K562 (cell line): Measurements from ENCODE around the gene RPTOR. TPM values are rescaled to one million over a fixed set of nuclear protein-coding genes. Genes with fewer than 3 reads are reported as not detected.

Experiments
- ATAC-seq: fragments of 200-7000 bp; cut with Tn5 transposase; 3 replicates; pipeline ENCODE4 v1.9.1; 2020; ENCODE audit warnings: moderate library complexity
- BruUV-seq: library from RNA; stranded (reverse); fragments of 400-500 nt; replicated peaks from 2 replicates; lab custom pipeline; 2021; lab: Mats Ljungman, UMichigan
- CTCF ChIA-PET: fragments of 300-600 bp; formaldehyde crosslinking; extraction: SDS; loops from one replicate; lab custom pipeline; 2021; ENCODE audit warnings: low intra/inter-chr PET ratio; lab: Yijun Ruan, JAX
- POLR2A ChIA-PET: fragments of 300-600, 350-650 bp; sonication (Branson Sonifier 250); formaldehyde crosslinking; extraction: SDS; loops from one replicate; lab custom pipeline; 2021; ENCODE audit warnings: antibody characterized with exemption, inconsistent platforms; lab: Yijun Ruan, JAX
- DNase-seq, 4 experiments: peaks; one replicate each; pipeline versions ENCODE4 v3.0.0 to v3.0.0-alpha.2; 2011 to 2018; ENCODE audit warnings: low spot score in 3 of 4, mixed read lengths in 3 of 4; ENCODE audit errors: extremely low read depth in 1 of 4
- FAIRE-seq: peaks from 2 replicates; lab custom pipeline; 2011; peaks lifted over from hg19 to GRCh38; lab: Jason Lieb, UNC
- H2AFZ ChIP-seq: 2 replicates; pipeline ENCODE4 v1.6.0; 2011; ENCODE audit warnings: low read depth, low read length, control low read depth, inconsistent platforms
- H3K27ac ChIP-seq: fragments of 200-600 bp; 3 replicates; pipeline ENCODE4 v1.8.0; 2011; ENCODE audit warnings: low read depth, mild to moderate bottlenecking, control low read depth, inconsistent platforms, low read length, moderate library complexity, mixed read lengths; ENCODE audit errors: extremely low read depth
- H3K27me3 ChIP-seq, 2 experiments: fragments of 300-600 bp in 1 of 2; 2 replicates in 1 of 2; 3 replicates in 1 of 2; pipeline versions ENCODE4 v1.6.0 to v1.8.0; 2011; ENCODE audit warnings: inconsistent platforms in 2 of 2, low read length in 2 of 2, mild to moderate bottlenecking in 1 of 2, mixed read lengths in 1 of 2, moderate library complexity in 1 of 2; ENCODE audit not compliant: control insufficient read depth in 2 of 2, insufficient read depth in 2 of 2
- H3K36me3 ChIP-seq: fragments of 300-600 bp; 3 replicates; pipeline ENCODE4 v1.8.0; 2011; ENCODE audit warnings: mild to moderate bottlenecking, low read length, inconsistent platforms; ENCODE audit not compliant: control insufficient read depth, insufficient read depth
- H3K4me1 ChIP-seq, 2 experiments: fragments of 200-600 bp in 1 of 2; replicated peaks in 1 of 2; 2 replicates in 1 of 2; 3 replicates in 1 of 2; pipeline versions ENCODE4 v1.5.1 to v1.8.0; 2011; ENCODE audit warnings: inconsistent platforms in 2 of 2, low read length in 2 of 2, mild to moderate bottlenecking in 1 of 2, mixed read lengths in 1 of 2, moderate library complexity in 1 of 2; ENCODE audit not compliant: control insufficient read depth in 2 of 2, insufficient read depth in 2 of 2
- H3K4me2 ChIP-seq: 2 replicates; pipeline ENCODE4 v1.6.1; 2011; ENCODE audit warnings: low read length, control low read depth, inconsistent platforms, mixed read lengths; ENCODE audit not compliant: insufficient read depth
- H3K4me3 ChIP-seq: fragments of 200-600 bp; sonication (generic), shearing (Covaris generic); 2 replicates; pipeline ENCODE4 v1.5.1; 2016; ENCODE audit warnings: control low read depth, inconsistent platforms
- H3K79me2 ChIP-seq: fragments of 200-600 bp; 3 replicates; pipeline ENCODE4 v1.8.0; 2011; ENCODE audit warnings: low read length, inconsistent platforms; ENCODE audit not compliant: control insufficient read depth, insufficient read depth
- H3K9ac ChIP-seq, 2 experiments: 2 replicates each; pipeline versions ENCODE4 v1.6.0 to v1.6.1; 2011; ENCODE audit warnings: low read depth in 2 of 2, low read length in 2 of 2, control low read depth in 1 of 2, inconsistent platforms in 1 of 2, mild to moderate bottlenecking in 1 of 2, mixed read lengths in 1 of 2; ENCODE audit not compliant: insufficient read depth in 1 of 2
- H3K9me1 ChIP-seq: one replicate; pipeline ENCODE4 v1.6.0; 2011; ENCODE audit warnings: inconsistent platforms, mild to moderate bottlenecking, low read length, moderate library complexity; ENCODE audit not compliant: control insufficient read depth, insufficient read depth
- H3K9me3 ChIP-seq: replicated peaks from 2 replicates; pipeline ENCODE4 v1.5.1; 2011; ENCODE audit warnings: low read depth, low read length, inconsistent platforms; ENCODE audit not compliant: control insufficient read depth, insufficient read depth
- H4K20me1 ChIP-seq: replicated peaks from 2 replicates; pipeline ENCODE4 v1.6.1; 2011; ENCODE audit warnings: low read length, inconsistent platforms, mixed read lengths; ENCODE audit not compliant: control insufficient read depth, insufficient read depth
- AFF4 ChIP-seq: sonication (generic); formaldehyde crosslinking; IDR thresholded peaks from 2 replicates; pipeline ENCODE4 v1.8.0; 2023; ENCODE audit warnings: mild to moderate bottlenecking, missing genetic modification reagents
- DPF2 ChIP-seq: fragments of 450-650 bp; IDR thresholded peaks from 2 replicates; pipeline ENCODE4 v1.6.1; 2016
- MAFG ChIP-seq: fragments of 450-650 bp; conservative IDR thresholded peaks from 2 replicates; pipeline ENCODE4 v1.6.1; 2016; ENCODE audit warnings: missing genetic modification characterization, missing compliant biosample characterization
- MAFK ChIP-seq: IDR thresholded peaks from 2 replicates; pipeline ENCODE4 v1.6.1; 2011; ENCODE audit warnings: low read length, improper control_type of control experiment
- MIER1 ChIP-seq: fragments of 450-650 bp; IDR thresholded peaks from 2 replicates; pipeline ENCODE4 v1.6.1; 2016; ENCODE audit warnings: antibody characterized with exemption, mild to moderate bottlenecking, low read depth
- POLR3A ChIP-seq: IDR thresholded peaks from 2 replicates; pipeline ENCODE4 v1.6.1; 2011; ENCODE audit warnings: borderline replicate concordance, mild to moderate bottlenecking, moderate library complexity; ENCODE audit not compliant: insufficient read length, insufficient read depth; ENCODE audit errors: extremely low read depth
- POU5F1 ChIP-seq: fragments of 150-350 bp; IDR thresholded peaks from 2 replicates; pipeline ENCODE4 v1.6.1; 2014; ENCODE audit warnings: borderline replicate concordance, low read length, low read depth, mild to moderate bottlenecking; ENCODE audit not compliant: partially characterized antibody
- SRSF7 ChIP-seq: fragments of 200-400 bp; formaldehyde crosslinking; optimal IDR thresholded peaks from 2 replicates; pipeline ENCODE3; 2017; ENCODE audit warnings: mild to moderate bottlenecking, low read depth, low read length
- ZBTB5 ChIP-seq: fragments of 450-650 bp; IDR thresholded peaks from 2 replicates; pipeline ENCODE4 v1.6.1; 2017; ENCODE audit warnings: antibody characterized with exemption
- whole genome bisulfite sequencing: fragments of 100-300 bp; shearing (Covaris generic); methylation state at CpG from one replicate; pipeline ENCODE4 v1.1.6; 2016; ENCODE audit warnings: low coverage, mixed read lengths; ENCODE audit not compliant: insufficient coverage; ENCODE audit errors: missing lambda C conversion rate; 5-methylcytosine and 5-hydroxymethylcytosine counted together
- in situ Hi-C: fragments of 300-500 bp; cut with MboI; formaldehyde crosslinking; loops from 4 replicates; pipeline ENCODE4 v1.15.0; 2018; ENCODE audit warnings: inconsistent platforms, mixed read lengths
- intact Hi-C: fragments of 100-400 bp; cut with micrococcal nuclease; formaldehyde crosslinking; loops from 2 replicates; pipeline ENCODE4 v1.14.2; 2022
- polyA plus RNA-seq, 8 experiments: library from polyadenylated mRNA; depleted of rRNA in 4 of 8; stranded (reverse) in 5 of 8; unstranded in 3 of 8; fragments of >200 nt; fragmentation: Nextera tagmentation in 2 of 8; fragmentation: Illumina TruSeq in 1 of 8; extraction: Ambion mirVana in 2 of 8; extraction: Trizol in 1 of 8; gene quantifications; 2 replicates each; pipeline versions ENCODE4 v1.2.1 to v1.2.3, GENCODE V29; 2011 to 2014; ENCODE audit warnings: inconsistent platforms in 1 of 8, missing spikeins in 1 of 8
- total RNA-seq, 7 experiments: library from RNA; depleted of rRNA in 6 of 7; stranded (reverse); fragments of >200 nt in 6 of 7; fragmentation: Illumina TruSeq in 2 of 7; extraction: Trizol in 2 of 7; gene quantifications; 2 replicates each; pipeline versions ENCODE4 v1.2.1 to v1.2.3, GENCODE V29; 2011 to 2021; ENCODE audit warnings: low replicate concordance in 1 of 7

RPTOR gene
- total and polyA plus RNA-seq, 9 of the 15 experiments (the other 6 are each of a cell fraction or from before 2014, with no cell fraction given) = 0.24 to 54.1 (median 10.2) TPM

GRCh38 chr17:80730739-80731138 is 186.1 kb downstream of the RPTOR start:
- CTCF ChIA-PET = no interaction called here
- TF ChIP-seq DPF2 (no peak), MIER1 (no peak), AFF4 (CRISPR knock-in tag) (no peak), POLR3A (no peak), SRSF7 (no peak), POU5F1 (no peak), ZBTB5 (no peak), MAFK (no peak), MAFG (tag) (no peak)
- POLR2A ChIA-PET = no interaction called here
- no peak overlapping the region for H3K4me3 ChIP-seq
- no peak overlapping the region for H3K4me2 ChIP-seq
- H3K36me3 ChIP-seq = peaks cover 17% of the 10 kb centered on the region; the same call in 2 of the 3 replicates
- in situ Hi-C loops (no loop called here), intact Hi-C loops (no loop called here)
- no peaks in the 10 kb centered on the region for H3K9me1 ChIP-seq
- no TSS peak for BruUV-seq
- H4K20me1 ChIP-seq = no peaks in the 10 kb centered on the region
- H3K27me3 ChIP-seq = no peaks in the 10 kb centered on the region
- no peak overlapping the region for H2AFZ ChIP-seq
- DNase-seq (no peak), FAIRE-seq (no peak), ATAC-seq (no peak)
- H3K4me1 ChIP-seq = peaks cover 0 to 9% of the 10 kb centered on the region in 2 experiments; a peak in 1 of 5 replicates
- peaks cover 3% of the 10 kb centered on the region; the same call in 2 of the 3 replicates for H3K79me2 ChIP-seq
- no peaks in the 10 kb centered on the region for H3K9me3 ChIP-seq
- no peak overlapping the region for H3K27ac ChIP-seq
- WGBS = 92% methylated on average over 6 of the region's 6 CpGs
- no peak overlapping the region for H3K9ac ChIP-seq
